B cell (primary cell): ENCODE results near the gene PDE3B. TPM values are rescaled to one million over a fixed set of nuclear protein-coding genes. Genes with fewer than 3 reads are reported as not detected.

ENCODE experiments used
- ATAC-seq: fragments of 200-7000 bp; cut with Tn5 transposase; one replicate; pipeline ENCODE4 v1.10.0; 2021; ENCODE audit warnings: low read depth, mild to moderate bottlenecking, moderate number of reproducible peaks, moderate library complexity
- CTCF ChIA-PET: fragments of 350-600 bp; sonication (Branson Sonifier 250); formaldehyde crosslinking; loops from one replicate; lab custom pipeline; 2021; ENCODE audit warnings: antibody characterized with exemption, inconsistent platforms; lab: Charles Lee
- POLR2A ChIA-PET: fragments of 350-600 bp; sonication (Branson Sonifier 250); formaldehyde crosslinking; loops from one replicate; lab custom pipeline; 2021; ENCODE audit warnings: antibody characterized with exemption; lab: Charles Lee
- DNase-seq: peaks from one replicate; pipeline ENCODE4 v3.0.0; 2013
- H2AFZ ChIP-seq: 2 replicates; pipeline ENCODE4 v1.6.1; 2012; ENCODE audit warnings: mild to moderate bottlenecking, low read depth, low read length; ENCODE audit not compliant: insufficient read depth, poor library complexity, severe bottlenecking
- H3K27ac ChIP-seq, 2 donors: 1 replicate in 1 of 2; 2 replicates in 1 of 2; pipeline ENCODE4 v1.5.1; 2012 to 2013; ENCODE audit warnings: low read length in 2 of 2, mild to moderate bottlenecking in 2 of 2, moderate library complexity in 1 of 2
- H3K27me3 ChIP-seq, 4 experiments: fragments of 200-600 bp in 1 of 4; sonication (generic) in 1 of 4; replicated peaks in 1 of 4; 1 replicate in 2 of 4; 2 replicates in 2 of 4; pipeline versions ENCODE4 v1.6.1 to v1.7.0; 2013 to 2016; ENCODE audit warnings: low read length in 3 of 4, mild to moderate bottlenecking in 2 of 4, mixed read lengths in 1 of 4, moderate library complexity in 1 of 4; ENCODE audit not compliant: insufficient read depth in 4 of 4, control insufficient read depth in 3 of 4; ENCODE audit errors: control extremely low read depth in 1 of 4
- H3K36me3 ChIP-seq, 2 experiments: replicated peaks in 1 of 2; 1 replicate in 1 of 2; 2 replicates in 1 of 2; pipeline versions ENCODE4 v1.6.1 to v1.7.1; 2013; ENCODE audit warnings: low read length in 1 of 2; ENCODE audit not compliant: insufficient read depth in 2 of 2, control insufficient read depth in 1 of 2; ENCODE audit errors: control extremely low read depth in 1 of 2, extremely low read depth in 1 of 2
- H3K4me1 ChIP-seq, 2 donors: fragments of 200-600 bp in 1 of 2; sonication (generic) in 1 of 2; 1 replicate in 1 of 2; 2 replicates in 1 of 2; pipeline versions ENCODE4 v1.5.1 to v1.6.1; 2013 to 2017; ENCODE audit warnings: low read length in 2 of 2; ENCODE audit not compliant: control insufficient read depth in 2 of 2, insufficient read depth in 2 of 2
- H3K4me2 ChIP-seq: replicated peaks from 2 replicates; pipeline ENCODE3; 2012; ENCODE audit warnings: mild to moderate bottlenecking, low read depth, low read length; ENCODE audit not compliant: poor library complexity, severe bottlenecking
- H3K4me3 ChIP-seq, 5 experiments: fragments of 200-600 bp in 1 of 5; sonication (generic) in 1 of 5; 1 replicate in 3 of 5; 2 replicates in 2 of 5; pipeline versions ENCODE4 v1.5.1 to v1.7.0; 2011 to 2016; ENCODE audit warnings: low read length in 4 of 5, mild to moderate bottlenecking in 4 of 5, low read depth in 2 of 5, control low read depth in 1 of 5, moderate library complexity in 1 of 5; ENCODE audit not compliant: insufficient read depth in 1 of 5; ENCODE audit errors: control extremely low read depth in 1 of 5, extremely low read depth in 1 of 5
- H3K79me2 ChIP-seq: fragments of 200-600 bp; sonication (generic); one replicate; pipeline ENCODE4 v1.6.0; 2016; ENCODE audit warnings: low read length; ENCODE audit not compliant: control insufficient read depth, insufficient read depth
- H3K9ac ChIP-seq: fragments of 200-600 bp; sonication (generic); 2 replicates; pipeline ENCODE4 v1.6.1; 2017; ENCODE audit warnings: mild to moderate bottlenecking, low read length, moderate library complexity
- H3K9me3 ChIP-seq, 3 donors: one replicate each; pipeline versions ENCODE4 v1.6.1 to v1.7.1; 2013; ENCODE audit warnings: low read length in 2 of 3; ENCODE audit not compliant: control insufficient read depth in 2 of 3, insufficient read depth in 1 of 3; ENCODE audit errors: control extremely low read depth in 1 of 3
- H4K20me1 ChIP-seq: 2 replicates; pipeline ENCODE4 v1.6.0; 2012; ENCODE audit warnings: mild to moderate bottlenecking, low read length; ENCODE audit not compliant: insufficient read depth, control insufficient read depth, poor library complexity, severe bottlenecking
- H3K27ac Mint-ChIP-seq: one replicate; pipeline ENCODE4 v1.8.0; 2021; ENCODE audit warnings: mixed read lengths
- H3K27me3 Mint-ChIP-seq: one replicate; pipeline ENCODE4 v1.8.0; 2021; ENCODE audit warnings: mixed read lengths
- H3K4me1 Mint-ChIP-seq: one replicate; pipeline ENCODE4 v1.8.0; 2021; ENCODE audit warnings: mixed read lengths
- H3K4me3 Mint-ChIP-seq: one replicate; pipeline ENCODE4 v1.8.0; 2021; ENCODE audit warnings: mixed read lengths
- H3K9me3 Mint-ChIP-seq: one replicate; pipeline ENCODE4 v1.8.0; 2022; ENCODE audit warnings: mixed read lengths; ENCODE audit not compliant: insufficient read depth
- CTCF ChIP-seq: fragments of 200-600 bp; IDR thresholded peaks from one replicate; pipeline ENCODE4 v1.8.0; 2022; ENCODE audit warnings: antibody characterized with exemption, mild to moderate bottlenecking
- EZH2 ChIP-seq: IDR thresholded peaks from 2 replicates; pipeline ENCODE4 v1.6.1; 2012; ENCODE audit warnings: borderline replicate concordance, low read depth, mild to moderate bottlenecking, moderate library complexity, low read length; ENCODE audit not compliant: insufficient read depth, poor library complexity, severe bottlenecking
- WGBS: methylation state at CpG from one replicate; pipeline ENCODE4 v1.1.5; 2013; ENCODE audit warnings: missing lambda C conversion rate; ENCODE audit not compliant: insufficient coverage; 5-methylcytosine and 5-hydroxymethylcytosine counted together
- intact Hi-C: fragments of 100-400 bp; cut with micrococcal nuclease; formaldehyde crosslinking; loops from one replicate; pipeline ENCODE4 v1.10.0; 2022
- polyA plus RNA-seq: library from polyadenylated mRNA; depleted of rRNA; stranded (reverse); fragments of >200 nt; gene quantifications from 2 replicates; pipeline ENCODE4 v1.2.3, GENCODE V29; 2012
- total RNA-seq, 2 donors: library from RNA; stranded (reverse); fragments of 120-200 nt in 1 of 2; gene quantifications; 1 replicate in 1 of 2; 2 replicates in 1 of 2; pipeline versions ENCODE4 v1.2.3 to v1.2.4, GENCODE V29; 2013 to 2022

PDE3B gene
- total and polyA plus RNA-seq, 2 donors (not counting 1 experiment from before 2014, with no cell fraction given) = 1.0 to 60.7 TPM

DNA sequence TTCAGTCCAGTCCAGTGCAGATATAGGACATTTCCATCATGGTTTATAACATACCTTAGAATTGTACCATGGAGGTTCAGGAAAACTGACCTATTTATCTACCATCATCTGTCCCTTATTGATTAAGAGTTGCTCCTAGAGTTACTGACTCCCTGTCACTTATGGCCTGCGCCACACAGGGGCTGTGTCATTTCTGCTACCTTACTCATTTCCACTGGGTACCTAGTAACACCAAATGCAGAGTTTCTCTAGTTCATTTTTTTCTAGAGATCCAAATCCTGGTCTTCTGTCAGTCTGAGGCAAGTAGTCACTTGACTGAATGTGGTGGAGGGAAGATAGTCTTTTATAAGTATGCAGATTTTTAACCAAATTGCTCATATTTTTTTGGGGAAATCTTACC, 59.2 kb downstream of the PDE3B start:
- POLR2A ChIA-PET = no interaction called here
- no peak for ATAC-seq
- peaks cover 8% of the 10 kb centered on the region for H3K27me3 Mint-ChIP-seq

GRCh38 chr11:14703731-14704130, 60.1 kb downstream of the PDE3B start:
- Histone ChIP-seq H3K4me3 (no peak overlapping the region), H3K4me2 (no peak overlapping the region), H3K27me3 (no peaks in the 10 kb centered on the region), H2AFZ (no peak overlapping the region), H4K20me1 (no peaks in the 10 kb centered on the region), H3K27ac (no peak overlapping the region), H3K79me2 (no peaks in the 10 kb centered on the region), H3K9ac (no peak overlapping the region), H3K4me1 (no peaks in the 10 kb centered on the region), H3K9me3 (peaks cover 0 to 22% (median 18%) of the 10 kb centered on the region in 3 donors), H3K36me3 (no peaks in the 10 kb centered on the region)
- no peak for ATAC-seq
- intact Hi-C loops = no loop called here
- no CpG with 5 or more reads among the region's 1 CpG for WGBS
- peaks cover 8% of the 10 kb centered on the region for H3K9me3 Mint-ChIP-seq
- ChIA-PET CTCF (no interaction called here), POLR2A (no interaction called here)
- no peak overlapping the region for H3K4me3 Mint-ChIP-seq
- TF ChIP-seq CTCF (no peak), EZH2 (no peak)
- H3K4me1 Mint-ChIP-seq = no peaks in the 10 kb centered on the region
- no peak overlapping the region for H3K27ac Mint-ChIP-seq
- H3K27me3 Mint-ChIP-seq = peaks cover 11% of the 10 kb centered on the region
- no peak for DNase-seq

More for the DNA sequence above, 59.2 kb downstream of the PDE3B start:
- no peak for TF ChIP-seq EZH2
- no peak for TF ChIP-seq CTCF
- no peaks in the 10 kb centered on the region for H3K27me3 ChIP-seq
- H3K4me1 ChIP-seq = no peaks in the 10 kb centered on the region
- no peak for DNase-seq
- H3K4me1 Mint-ChIP-seq = no peaks in the 10 kb centered on the region
- no CpG with 5 or more reads among the region's 1 CpG for WGBS
- no peaks in the 10 kb centered on the region for H3K36me3 ChIP-seq
- H3K9me3 ChIP-seq = peaks cover 0 to 18% (median 14%) of the 10 kb centered on the region in 3 donors
- H3K27ac Mint-ChIP-seq = no peak overlapping the region
- no peak overlapping the region for H3K4me3 Mint-ChIP-seq
- no peaks in the 10 kb centered on the region for H4K20me1 ChIP-seq
- no peak overlapping the region for H3K9ac ChIP-seq
- intact Hi-C loops = no loop called here
- H3K9me3 Mint-ChIP-seq = peaks cover 5% of the 10 kb centered on the region
- H3K79me2 ChIP-seq = no peaks in the 10 kb centered on the region
- H2AFZ ChIP-seq = no peak overlapping the region
- H3K27ac ChIP-seq = no peak overlapping the region
- H3K4me2 ChIP-seq = no peak overlapping the region
- CTCF ChIA-PET = no interaction called here
- H3K4me3 ChIP-seq = no peak overlapping the region
